ENCODE data around the gene CYP2B6.
"Not testable (repeated sequence)": the region's sequence is repeated elsewhere in the genome, so short reads cannot be mapped to it uniquely, and the experiment has no call there.

The CYP2B6 gene

DNA sequence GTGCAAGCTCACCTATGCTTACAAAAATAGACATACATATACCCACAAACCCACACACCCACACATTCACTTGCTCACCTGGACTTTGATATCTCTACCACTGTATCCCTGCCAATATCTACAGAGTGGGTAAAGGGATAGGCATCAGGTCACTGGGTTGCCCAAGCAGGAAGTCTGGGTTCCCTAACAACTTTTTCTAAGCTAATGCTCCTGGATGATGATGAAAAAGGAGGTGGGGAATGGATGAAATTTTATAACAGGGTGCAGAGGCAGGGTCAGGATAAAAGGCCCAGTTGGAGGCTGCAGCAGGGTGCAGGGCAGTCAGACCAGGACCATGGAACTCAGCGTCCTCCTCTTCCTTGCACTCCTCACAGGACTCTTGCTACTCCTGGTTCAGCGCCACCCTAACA is at the start of gene CYP2B6:
Gene CYP2B6 (plus strand): TSS at position 311 of the 410 bp plus-strand sequence. CDS start 24 bp downstream, at position 335.
- no peak for DNase-seq

DNA sequence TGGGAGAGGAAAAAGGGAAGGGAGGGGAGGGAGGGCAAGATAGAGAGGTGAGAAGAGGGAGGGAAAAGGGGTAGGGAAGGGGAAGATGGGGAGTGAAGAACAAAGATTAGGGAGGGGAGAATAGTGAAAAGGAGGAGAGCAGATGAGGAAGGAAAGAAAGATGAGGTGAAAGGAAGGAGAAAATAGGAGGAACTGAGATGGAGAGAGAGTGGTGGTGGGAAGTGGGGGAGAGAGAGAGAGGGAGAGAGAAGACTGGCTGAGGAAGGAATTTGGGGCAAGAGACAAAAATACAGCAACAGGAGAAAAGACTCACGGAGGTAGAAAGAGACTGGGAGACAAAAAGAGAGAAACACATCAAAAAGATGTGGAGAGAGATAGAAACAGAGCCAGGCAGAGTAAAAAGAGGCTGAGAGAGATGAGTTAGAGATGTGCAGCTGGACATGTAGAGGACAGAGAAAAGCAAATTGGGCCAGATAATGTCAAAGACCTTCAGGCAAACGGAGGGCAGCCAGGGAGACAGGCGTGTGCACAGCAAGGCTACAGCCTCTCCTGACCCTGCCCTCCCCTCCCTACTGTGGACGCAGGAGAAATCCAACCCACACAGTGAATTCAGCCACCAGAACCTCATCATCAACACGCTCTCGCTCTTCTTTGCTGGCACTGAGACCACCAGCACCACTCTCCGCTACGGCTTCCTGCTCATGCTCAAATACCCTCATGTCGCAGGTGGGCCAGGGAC is 49.4 kb upstream of the CYP2B6 start:
- DNase-seq = no peak

DNA sequence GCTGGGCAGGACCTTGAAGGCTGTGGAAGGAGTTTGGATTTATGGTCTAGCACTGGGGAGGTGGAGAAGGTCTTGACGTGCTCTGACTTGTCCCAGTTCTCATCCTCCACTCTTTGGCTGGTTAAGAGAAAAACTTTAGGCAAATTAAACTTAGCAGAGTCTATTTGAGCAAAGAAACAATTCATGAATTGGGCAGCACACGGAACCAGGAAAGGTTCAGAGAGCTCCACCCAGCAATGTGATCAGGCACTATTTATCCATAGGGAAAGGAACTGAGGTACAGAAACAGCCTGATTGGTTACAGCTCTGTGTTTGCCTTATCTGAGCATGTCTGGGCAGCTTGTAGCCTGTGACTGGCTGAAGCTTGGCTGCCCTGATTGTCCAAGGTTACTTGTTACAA is 45.4 kb upstream of the CYP2B6 start:
- no peak for DNase-seq

DNA sequence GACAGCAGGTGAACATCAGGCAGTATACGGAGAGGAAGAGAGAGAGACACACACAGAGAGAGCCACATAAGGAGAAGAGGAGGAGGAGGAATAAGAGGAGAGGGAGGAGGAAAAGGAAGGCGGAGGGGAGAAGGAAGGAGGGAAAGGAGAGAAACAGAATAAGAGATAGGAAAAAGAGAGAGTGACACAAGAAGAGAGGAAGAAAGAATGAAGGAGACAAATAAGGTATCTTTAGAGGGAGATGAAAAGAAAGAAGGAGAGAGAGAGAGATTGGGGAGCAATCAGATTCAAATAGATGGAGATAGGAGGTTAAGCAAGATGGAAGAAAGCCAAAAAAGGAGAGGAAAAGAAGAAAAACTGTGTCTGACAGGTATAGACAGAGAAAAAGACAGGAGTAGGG is 44.0 kb upstream of the CYP2B6 start:
- no peak for DNase-seq

DNA sequence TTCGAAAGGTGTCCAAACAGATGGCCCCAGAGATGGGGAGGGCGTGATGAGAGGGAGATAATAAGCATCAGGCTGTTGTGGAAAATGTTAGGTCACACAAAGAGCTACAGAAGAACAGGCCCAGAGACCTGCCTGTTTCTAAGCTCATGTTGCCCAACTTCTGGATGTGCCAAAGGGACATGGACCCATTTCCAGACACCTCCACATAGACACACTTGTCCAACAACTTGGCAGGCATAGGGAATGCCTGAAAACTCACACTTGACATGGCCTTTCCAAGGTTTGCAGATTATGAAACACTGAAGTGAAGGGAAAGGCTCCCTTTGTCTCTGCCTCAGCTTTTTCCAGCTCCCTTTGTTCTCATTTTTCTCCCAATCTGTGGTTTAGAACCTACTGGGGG is 43.5 kb upstream of the CYP2B6 start:
- DNase-seq = no peak

DNA sequence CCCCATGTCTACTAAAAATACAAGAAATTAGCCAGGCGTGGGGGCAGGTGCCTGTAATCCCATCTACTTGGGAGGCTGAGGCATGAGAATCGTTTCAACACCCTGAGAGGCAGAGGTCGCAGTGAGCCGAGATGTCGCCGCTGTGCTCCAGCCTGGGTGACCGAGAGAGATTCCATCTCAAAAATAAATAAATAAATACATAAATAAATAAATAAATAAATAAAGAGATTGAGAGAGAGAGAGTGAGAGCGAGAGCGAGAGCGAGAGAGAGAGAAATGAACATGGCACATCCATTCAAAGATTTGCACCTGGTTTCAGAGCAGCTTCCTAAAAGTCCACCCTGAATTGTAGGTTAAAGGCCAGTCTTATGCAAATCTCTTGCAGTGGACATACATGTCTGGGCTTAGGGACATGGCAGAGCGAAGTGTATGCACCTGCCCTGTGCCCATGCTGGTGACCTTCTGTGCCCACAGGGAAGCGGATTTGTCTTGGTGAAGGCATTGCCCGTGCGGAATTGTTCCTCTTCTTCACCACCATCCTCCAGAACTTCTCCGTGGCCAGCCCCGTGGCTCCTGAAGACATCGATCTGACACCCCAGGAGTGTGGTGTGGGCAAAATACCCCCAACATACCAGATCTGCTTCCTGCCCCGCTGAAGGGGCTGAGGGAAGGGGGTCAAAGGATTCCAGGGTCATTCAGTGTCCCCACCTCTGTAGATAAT is 42.3 kb upstream of the CYP2B6 start:
- no peak for DNase-seq

DNA sequence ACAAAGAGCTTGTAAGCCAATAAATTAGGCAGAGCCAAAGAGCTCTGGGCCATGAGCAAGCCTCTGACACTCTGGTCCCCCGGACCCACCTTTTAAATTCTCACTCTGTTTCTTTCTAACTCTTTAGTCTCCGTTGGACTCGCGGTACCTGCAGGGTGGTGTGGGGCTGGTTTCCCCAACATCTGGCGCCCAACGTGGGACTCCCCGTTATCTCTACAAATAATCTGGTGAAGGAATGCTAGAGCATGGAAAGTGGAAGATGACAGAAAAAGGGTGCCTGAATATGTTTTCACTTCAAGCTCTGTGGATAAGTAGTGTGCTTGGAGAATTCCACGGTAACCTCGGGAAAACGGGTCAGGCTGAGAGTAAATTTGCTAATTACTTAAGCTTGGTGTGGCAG is 36.5 kb upstream of the CYP2B6 start:
- no peak for DNase-seq

DNA sequence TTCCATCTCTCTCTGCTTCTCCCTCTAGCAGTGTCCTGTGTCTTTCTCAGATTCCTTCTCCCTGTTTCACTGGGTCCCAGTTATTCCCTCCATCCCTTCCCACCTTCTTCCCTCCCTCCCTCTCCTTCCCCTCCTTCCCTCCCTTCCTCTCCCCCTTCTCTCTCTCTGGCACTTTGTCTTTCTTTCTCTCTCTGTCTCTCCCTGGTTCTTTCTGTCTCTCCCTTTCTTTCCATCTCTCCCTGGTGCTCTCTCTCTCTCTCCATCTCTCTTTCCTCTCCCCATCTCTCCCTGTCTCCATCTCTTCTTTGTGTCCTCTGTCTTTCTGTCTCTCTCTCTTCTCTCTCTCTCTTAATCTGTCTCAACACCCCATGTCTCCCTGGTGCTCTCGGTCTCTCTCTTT is 31.7 kb upstream of the CYP2B6 start:
- no peak for DNase-seq

DNA sequence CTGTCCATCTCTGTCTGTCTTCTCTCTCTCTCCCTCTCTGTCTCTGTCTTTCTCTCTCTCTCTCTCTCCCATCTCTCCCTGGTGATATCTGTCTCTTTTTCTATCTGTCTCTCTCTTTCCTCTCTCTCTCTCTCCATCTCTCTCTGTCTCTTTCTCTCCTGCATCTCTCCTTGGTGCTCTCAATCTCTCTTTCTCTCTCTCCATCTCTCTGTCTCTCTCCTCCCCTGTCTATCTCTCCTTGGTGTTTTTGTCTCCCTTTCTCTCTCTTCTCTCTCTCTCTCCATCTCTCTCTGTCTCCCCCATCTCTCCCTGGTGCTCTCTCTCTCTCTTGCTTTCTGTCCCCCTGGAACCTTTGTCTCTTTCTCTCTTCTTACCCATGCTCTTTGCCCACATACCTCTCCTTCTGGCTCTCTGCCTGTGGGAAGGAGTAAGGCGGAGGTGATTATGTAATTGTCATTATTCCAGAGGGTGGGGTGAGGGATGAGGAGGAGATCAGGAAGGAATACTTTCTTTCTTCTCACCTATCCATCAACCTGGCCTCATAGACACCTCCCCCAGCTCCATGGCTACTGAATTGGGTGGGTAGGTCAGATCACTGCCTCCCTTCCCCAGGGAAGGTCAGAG is 30.9 kb upstream of the CYP2B6 start:
- DNase-seq = no peak

DNA sequence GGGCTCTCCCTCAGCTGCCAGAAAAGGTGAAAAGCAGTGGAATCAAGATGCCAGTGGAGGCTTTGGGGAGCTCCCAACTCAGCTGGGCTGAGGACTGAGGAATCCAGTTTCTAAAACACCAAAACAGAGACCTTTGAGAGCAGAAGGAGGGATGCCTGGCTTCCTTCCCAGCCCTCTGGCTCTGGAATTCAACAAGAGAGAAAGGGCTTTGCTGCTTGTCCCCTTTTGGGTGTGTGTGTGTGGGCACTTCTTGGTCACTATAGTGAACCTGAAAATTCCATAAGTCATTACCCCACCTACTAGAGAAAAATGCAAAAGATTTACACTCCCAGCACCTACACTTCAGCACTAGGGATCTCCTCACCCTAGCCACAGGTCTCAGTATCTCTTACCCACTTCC is 30.3 kb upstream of the CYP2B6 start:
- no peak for DNase-seq

DNA sequence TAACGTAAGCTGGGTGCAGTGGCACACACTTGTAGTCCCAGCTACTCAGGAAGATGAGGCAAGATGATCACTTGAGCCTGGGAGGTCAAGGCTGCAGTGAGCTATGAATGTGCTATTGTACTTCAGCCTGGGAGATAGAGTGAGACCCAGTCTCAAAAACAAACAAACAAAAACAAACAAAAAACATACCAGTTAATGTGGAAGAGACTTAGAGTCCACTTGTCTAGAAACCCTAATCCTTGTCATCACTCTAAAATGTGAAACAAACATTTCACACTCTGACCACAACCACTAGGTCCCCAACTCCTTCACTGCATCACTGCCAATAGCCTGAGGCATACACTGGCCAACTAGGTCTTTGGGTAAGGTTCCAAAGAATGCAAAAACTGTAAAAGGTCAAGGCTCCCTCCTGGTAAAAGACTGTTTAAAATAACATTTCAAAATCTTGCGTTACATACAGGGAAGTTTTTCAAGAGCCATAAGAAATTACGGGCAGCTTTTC is 28.6 kb upstream of the CYP2B6 start:
- no peak for DNase-seq

DNA sequence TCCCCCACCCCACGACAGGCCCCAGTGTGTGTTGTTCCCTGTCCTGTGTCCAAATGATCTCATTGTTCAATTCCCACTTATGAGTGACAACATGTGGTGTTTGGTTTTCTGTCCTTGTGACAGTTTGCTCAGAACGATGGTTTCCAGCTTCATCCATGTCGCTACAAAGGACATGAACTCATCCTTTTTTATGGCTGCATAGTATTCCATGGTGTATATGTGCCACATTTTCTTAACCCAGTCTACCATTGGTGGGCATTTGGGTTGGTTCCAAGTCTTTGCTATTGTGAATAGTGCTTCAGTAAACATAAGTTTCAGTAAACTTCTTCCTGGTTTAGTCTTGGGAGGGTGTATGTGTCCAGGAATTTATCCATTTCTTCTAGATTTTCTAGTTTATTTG is 26.7 kb upstream of the CYP2B6 start:
- not testable (repeated sequence) for DNase-seq

DNA sequence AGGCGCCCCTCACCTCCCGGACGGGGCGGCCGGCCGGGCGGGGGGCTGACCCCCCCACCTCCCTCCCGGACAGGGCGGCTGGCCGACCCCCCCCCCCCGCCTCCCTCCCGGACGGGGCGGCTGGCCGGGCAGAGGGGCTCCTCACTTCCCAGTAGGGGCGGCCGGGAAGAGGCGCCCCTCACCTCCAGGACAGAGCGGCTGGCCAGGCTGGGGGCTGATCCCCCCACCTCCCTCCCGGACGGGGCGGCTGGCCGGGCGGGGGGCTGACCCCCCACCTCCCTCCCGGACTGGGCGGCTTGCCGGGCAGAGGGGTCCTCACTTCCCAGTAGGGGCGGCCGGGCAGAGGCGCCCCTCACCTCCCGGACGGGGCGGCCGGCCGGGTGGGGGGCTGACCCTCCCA is 25.7 kb upstream of the CYP2B6 start:
- DNase-seq = not testable (repeated sequence)

DNA sequence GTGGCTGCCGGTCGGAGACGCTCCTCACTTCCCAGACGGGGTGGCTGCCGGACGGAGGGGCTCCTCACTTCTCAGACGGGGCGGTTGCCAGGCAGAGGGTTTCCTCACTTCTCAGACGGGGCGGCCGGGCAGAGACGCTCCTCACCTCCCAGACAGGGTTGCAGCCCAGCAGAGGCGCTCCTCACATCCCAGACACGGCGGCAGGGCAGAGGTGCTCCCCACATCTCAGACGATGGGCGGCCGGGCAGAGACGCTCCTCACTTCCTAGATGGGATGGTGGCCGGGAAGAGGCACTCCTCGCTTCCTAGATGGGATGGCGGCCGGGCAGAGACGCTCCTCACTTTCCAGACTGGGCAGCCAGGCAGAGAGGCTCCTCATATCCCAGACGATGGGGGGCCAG is 24.5 kb upstream of the CYP2B6 start:
- DNase-seq = not testable (repeated sequence)

DNA sequence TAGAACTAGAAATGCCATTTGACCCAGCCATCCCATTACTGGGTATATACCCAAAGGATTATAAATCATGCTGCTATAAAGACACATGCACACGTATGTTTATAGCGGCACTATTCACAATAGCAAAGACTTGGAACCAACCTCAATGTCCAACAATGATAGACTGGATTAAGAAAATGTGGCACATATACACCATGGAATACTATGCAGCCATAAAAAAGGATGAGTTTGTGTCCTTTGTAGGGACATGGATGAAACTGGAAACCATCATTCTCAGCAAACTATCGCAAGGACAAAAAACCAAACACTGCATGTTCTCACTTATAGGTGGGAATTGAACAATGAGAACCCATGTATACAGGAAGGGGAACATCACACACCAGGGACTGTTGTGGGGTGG is 23.0 kb upstream of the CYP2B6 start:
- not testable (repeated sequence) for DNase-seq

DNA sequence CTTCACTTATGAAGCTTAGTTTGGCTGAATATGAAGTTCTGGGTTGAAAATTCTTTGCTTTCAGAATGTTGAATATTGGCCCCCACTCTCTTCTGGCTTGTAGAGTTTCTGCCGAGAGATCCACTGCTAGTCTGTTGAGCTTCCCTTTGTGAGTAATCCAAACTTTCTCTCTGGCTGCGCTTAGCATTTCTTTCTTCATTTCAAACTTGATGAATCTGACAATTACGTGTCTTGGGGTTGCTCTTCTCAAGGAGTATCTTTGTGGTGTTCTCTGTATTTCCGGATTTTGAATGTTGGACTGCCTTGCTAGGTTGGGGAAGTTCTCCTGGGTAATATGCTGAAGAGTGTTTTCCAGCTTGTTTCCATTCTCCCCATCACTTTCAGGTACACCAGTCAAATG is 21.4 kb upstream of the CYP2B6 start:
- DNase-seq = not testable (repeated sequence)

DNA sequence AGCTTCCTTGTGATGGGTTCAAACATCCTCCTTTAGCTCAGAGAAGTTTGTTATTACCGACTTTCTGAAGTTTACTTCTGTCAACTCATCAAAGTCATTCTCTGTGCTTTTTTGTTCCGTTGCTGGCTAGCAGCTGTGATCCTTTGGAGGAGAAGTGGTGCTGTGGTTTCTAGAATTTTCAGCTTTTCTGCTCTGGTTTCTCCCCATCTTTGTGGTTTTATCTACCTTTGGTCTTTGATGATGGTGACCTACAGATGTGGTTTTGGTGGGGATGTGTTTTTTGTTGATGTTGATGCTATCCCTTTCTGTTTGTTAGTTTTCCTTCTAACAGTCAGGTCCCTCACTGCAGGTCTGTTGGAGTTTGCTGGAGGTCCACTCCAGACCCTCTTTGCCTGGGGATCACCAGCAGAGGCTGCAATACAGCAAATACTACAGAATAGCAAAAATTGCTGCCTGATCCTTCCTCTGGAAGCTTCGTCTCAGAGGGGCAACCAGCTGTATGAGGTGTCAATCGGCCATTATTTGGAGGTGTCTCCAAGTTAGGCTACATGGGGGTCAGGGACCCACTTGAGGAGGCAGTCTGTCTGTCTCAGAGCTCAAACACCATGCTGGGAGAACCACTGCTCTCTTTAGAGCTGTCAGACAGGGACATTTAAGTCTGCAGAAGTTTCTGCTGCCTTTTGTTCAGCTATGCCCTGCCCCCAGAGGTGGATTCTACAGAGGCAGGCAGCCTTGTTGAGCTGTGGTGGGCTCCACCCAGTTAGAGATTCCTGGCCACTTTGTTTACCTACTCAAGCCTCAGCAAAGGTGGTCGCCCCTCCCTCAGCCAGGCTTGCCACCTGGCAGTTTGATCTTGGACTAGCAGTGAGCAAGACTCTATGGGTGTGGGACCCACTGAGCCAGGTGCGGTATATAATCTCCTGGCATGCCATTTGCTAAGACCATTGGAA is 20.4 kb upstream of the CYP2B6 start:
- DNase-seq = not testable (repeated sequence)

DNA sequence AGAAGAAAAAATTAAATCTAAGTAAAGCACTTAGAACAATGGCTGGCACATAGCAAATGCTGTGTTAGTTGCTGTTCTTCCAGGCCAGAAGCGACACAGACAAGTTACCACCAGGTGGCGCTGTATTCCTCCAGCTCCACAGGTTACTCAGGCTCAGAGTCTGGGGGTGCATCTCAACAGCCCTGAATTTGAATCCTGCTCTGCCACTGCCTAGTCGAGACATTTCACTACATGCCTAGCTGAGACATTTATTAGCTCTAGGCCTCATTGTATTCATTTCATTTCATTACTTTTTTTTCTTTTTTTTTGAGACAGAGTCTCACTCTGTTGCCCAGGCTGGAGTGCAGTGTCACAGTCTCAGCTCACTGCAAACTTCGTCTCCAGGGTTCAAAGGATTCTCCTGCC is 16.4 kb upstream of the CYP2B6 start:
- DNase-seq = peak; percentile 10

DNA sequence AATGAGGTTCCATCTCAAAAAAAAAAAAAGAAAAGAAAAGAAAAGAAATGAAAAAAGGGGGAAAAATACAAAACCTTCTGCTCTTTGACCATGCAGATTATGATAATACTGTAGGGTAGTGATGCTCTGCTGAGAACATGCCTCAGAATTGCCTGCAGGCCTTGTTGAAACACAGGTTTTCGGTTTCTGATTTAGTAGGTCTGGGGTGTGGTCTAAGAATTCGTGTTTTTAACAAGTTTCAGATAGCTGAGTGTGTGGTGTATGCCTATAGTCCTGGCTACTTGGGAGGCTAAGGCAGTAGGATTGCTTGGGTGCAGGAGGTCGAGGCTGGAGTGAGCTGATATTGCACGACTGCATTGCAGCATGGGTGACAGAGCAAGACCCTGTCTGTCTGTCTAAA is 14.9 kb upstream of the CYP2B6 start:
- DNase-seq = no peak

DNA sequence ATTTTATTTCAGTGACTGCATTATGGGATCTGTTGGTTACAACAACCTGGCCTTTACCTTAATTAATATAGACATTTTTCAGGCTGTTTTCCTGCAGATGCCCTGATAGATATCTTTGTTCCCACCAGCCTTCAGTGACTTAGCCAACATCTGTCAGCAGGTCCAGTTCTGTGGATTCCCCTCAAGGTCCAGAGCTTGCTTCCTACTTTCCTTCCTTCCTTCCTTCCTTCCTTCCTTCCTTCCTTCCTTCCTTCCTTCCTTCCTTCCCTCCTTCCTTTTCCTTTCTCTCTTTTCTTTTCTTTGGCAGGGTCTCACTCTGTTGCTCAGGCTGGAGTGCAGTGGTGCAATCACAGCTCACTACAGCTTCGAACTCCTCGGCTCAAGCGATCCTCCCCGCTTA is 14.4 kb upstream of the CYP2B6 start:
- no peak for DNase-seq

DNA sequence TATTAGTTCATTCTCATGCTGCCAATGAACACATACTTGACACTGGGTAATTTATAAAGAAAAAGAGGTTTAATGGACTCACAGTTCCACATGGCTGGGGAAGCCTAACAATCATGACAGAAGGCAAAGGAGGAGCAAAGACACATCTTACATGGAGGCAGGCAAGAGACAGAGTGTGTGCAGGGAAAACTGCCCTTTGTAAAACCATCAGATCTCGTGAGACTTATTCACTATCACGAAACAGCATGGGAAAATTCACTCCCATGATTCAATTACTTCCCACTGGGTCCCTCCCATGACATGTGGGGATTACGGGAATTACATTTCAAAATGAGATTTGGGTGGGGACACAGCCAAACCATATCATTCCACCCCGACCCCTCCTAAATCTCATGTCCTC is 11.3 kb upstream of the CYP2B6 start:
- not testable (repeated sequence) for DNase-seq

DNA sequence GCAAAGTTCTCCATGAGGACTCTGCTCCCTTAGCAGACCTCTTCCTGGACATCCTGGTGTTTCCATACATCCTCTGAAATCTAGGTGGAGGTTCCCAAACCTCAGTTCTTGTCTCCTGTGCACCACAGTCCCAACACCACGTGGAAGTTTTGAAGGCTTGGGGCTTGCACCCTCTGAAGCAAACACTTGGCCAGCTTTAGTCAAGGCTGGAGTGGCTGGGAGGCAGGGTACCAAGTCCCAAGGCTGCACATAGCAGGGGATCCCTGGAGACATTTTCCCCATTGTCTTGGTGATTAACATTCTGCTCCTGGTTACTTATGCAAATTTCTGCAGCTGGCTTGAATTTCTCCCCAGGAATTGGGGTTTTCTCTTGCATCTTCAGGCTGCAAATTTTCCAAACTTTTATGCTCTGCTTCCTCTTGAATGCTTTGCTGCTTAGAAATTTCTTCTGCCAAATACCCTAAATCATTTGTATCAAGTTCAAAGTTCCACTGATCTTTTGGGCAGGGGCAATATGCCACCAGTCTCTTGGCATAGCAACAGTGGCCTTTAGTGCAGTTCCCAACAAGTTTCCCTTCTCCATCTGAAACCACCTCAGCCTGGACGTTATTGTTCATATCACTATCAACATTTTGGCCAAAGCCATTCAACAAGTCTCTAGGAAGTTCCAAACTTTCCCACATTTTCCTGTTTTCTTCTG is 10.2 kb upstream of the CYP2B6 start:
- not testable (repeated sequence) for DNase-seq
